PFSK-1 (cell line): Measurements from ENCODE around the gene ANKHD1.

Experiments
- FOXP2 ChIP-seq: optimal IDR thresholded peaks from 2 replicates; pipeline ENCODE3; 2011; ENCODE audit warnings: borderline replicate concordance, control low read depth, inconsistent platforms; ENCODE audit not compliant: insufficient read depth; ENCODE audit errors: extremely low read length, extremely low read depth
- POLR2AphosphoS5 ChIP-seq: IDR thresholded peaks from 2 replicates; pipeline ENCODE4 v1.6.1; 2012; ENCODE audit warnings: low read depth, mild to moderate bottlenecking, control low read depth, low read length, moderate library complexity
- SIN3A ChIP-seq: IDR thresholded peaks from 2 replicates; pipeline ENCODE4 v1.6.1; 2012; ENCODE audit warnings: mild to moderate bottlenecking, low read length, moderate library complexity, borderline replicate concordance; ENCODE audit not compliant: insufficient read depth
- TF ChIP-seq, protein P1 (sequence below), 2 experiments: IDR thresholded peaks; 2 replicates each; pipeline versions ENCODE4 v1.6.1 to v1.8.0; 2011 to 2012; ENCODE audit warnings: low read depth in 2 of 2, low read length in 2 of 2, control low read depth in 1 of 2, inconsistent platforms in 1 of 2, mild to moderate bottlenecking in 1 of 2, moderate library complexity in 1 of 2; ENCODE audit not compliant: insufficient read depth in 1 of 2

DNA sequence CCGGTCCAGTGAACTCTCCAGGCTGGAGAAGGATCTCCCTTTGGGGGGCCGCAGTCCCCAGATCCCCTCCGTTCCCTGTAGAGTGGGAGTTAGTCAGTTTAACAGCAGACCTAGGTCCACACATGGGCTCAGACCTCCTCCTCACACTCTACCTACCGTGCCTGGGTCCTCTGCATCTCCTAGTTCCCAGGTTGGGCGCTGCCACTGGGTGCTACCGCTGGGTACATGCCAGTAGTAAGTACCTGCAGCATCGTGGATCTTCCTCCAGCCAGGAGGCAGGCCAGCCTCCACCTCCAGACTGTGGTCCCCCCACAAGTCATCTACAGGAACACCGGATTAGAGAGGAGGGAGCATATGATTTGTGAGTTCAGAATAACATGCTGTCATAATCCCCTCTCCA lies 162.0 kb downstream of the ANKHD1 start:
- TF ChIP-seq POLR2AphosphoS5 = no peak
- TF ChIP-seq FOXP2 = no peak
- TF ChIP-seq, protein P1, sequence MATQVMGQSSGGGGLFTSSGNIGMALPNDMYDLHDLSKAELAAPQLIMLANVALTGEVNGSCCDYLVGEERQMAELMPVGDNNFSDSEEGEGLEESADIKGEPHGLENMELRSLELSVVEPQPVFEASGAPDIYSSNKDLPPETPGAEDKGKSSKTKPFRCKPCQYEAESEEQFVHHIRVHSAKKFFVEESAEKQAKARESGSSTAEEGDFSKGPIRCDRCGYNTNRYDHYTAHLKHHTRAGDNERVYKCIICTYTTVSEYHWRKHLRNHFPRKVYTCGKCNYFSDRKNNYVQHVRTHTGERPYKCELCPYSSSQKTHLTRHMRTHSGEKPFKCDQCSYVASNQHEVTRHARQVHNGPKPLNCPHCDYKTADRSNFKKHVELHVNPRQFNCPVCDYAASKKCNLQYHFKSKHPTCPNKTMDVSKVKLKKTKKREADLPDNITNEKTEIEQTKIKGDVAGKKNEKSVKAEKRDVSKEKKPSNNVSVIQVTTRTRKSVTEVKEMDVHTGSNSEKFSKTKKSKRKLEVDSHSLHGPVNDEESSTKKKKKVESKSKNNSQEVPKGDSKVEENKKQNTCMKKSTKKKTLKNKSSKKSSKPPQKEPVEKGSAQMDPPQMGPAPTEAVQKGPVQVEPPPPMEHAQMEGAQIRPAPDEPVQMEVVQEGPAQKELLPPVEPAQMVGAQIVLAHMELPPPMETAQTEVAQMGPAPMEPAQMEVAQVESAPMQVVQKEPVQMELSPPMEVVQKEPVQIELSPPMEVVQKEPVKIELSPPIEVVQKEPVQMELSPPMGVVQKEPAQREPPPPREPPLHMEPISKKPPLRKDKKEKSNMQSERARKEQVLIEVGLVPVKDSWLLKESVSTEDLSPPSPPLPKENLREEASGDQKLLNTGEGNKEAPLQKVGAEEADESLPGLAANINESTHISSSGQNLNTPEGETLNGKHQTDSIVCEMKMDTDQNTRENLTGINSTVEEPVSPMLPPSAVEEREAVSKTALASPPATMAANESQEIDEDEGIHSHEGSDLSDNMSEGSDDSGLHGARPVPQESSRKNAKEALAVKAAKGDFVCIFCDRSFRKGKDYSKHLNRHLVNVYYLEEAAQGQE (IDR thresholded peaks at IDR 0.05; ENCODE audit: insufficient read depth in 1 of 2, low read depth in 2 of 2, low read length in 2 of 2) = no peak
- no peak for TF ChIP-seq SIN3A
